NCI-H524 treated with DMSO at 0.1 percent for 48 hours (cell line): ENCODE results near the gene DGCR6.
"Not testable (repeated sequence)": the region's sequence is repeated elsewhere in the genome, so short reads cannot be mapped to it uniquely, and the experiment has no call there.

ENCODE experiments used
- DNase-seq: peaks from one replicate; lab custom pipeline; 2025; lab: John Stamatoyannopoulos, UW

DGCR6 gene

GRCh38 chr22:18931905-18932652 is 26.0 kb downstream of the DGCR6 start:
- DNase-seq, result no peak

- no peak for DNase-seq
Measured at GRCh38 chr22:18933914-18934313, 27.8 kb downstream of the DGCR6 start.

- not testable (repeated sequence) for DNase-seq
Measured at GRCh38 chr22:18934688-18935087, 28.6 kb downstream of the DGCR6 start.

- DNase-seq, result no peak
Measured at GRCh38 chr22:18935889-18936529, 29.9 kb downstream of the DGCR6 start, which contains the start of gene PRODH. TSS of gene PRODH (minus strand) at chr22:18936293. CDS start at chr22:18936287, 6 bp downstream.

- not testable (repeated sequence) for DNase-seq
Measured at GRCh38 chr22:18938691-18939090, 32.6 kb downstream of the DGCR6 start.

GRCh38 chr22:18947105-18947504 is 41.0 kb downstream of the DGCR6 start:
- DNase-seq, result not testable (repeated sequence)

GRCh38 chr22:18947905-18948304 is 41.8 kb downstream of the DGCR6 start:
- no peak for DNase-seq

GRCh38 chr22:18950141-18950540 is 44.0 kb downstream of the DGCR6 start:
- DNase-seq, result no peak

GRCh38 chr22:18952022-18952421 is 45.9 kb downstream of the DGCR6 start:
- no peak for DNase-seq

- not testable (repeated sequence) for DNase-seq
Measured at GRCh38 chr22:18953128-18953527, 47.0 kb downstream of the DGCR6 start.

GRCh38 chr22:18954303-18954989 is 48.3 kb downstream of the DGCR6 start:
- DNase-seq, result not testable (repeated sequence)

- no peak for DNase-seq
Measured at GRCh38 chr22:18954990-18955571, 49.0 kb downstream of the DGCR6 start.

GRCh38 chr22:18955696-18956095 is 49.6 kb downstream of the DGCR6 start:
- no peak for DNase-seq

GRCh38 chr22:18956121-18956895 is 50.2 kb downstream of the DGCR6 start:
- DNase-seq, result not testable (repeated sequence)

GRCh38 chr22:18956956-18957355 is 50.8 kb downstream of the DGCR6 start:
- DNase-seq, result not testable (repeated sequence)

GRCh38 chr22:18957621-18958320 is 51.7 kb downstream of the DGCR6 start:
- not testable (repeated sequence) for DNase-seq

- DNase-seq, result not testable (repeated sequence)
Measured at GRCh38 chr22:18958321-18958705, 52.2 kb downstream of the DGCR6 start.

GRCh38 chr22:18958738-18959137 is 52.6 kb downstream of the DGCR6 start:
- not testable (repeated sequence) for DNase-seq

- not testable (repeated sequence) for DNase-seq
Measured at GRCh38 chr22:18959266-18959665, 53.1 kb downstream of the DGCR6 start.

- DNase-seq, result not testable (repeated sequence)
Measured at GRCh38 chr22:18959741-18960140, 53.6 kb downstream of the DGCR6 start.
